Nephron progenitor cell (in vitro differentiated cells): ENCODE results near the gene DDX46.

Experiments used
- DNase-seq: peaks from one replicate; pipeline ENCODE4 v3.0.0; 2021
- H3K27ac Mint-ChIP-seq: 2 replicates; pipeline ENCODE4 v1.8.0; 2021; ENCODE audit warnings: mild to moderate bottlenecking, moderate library complexity, mixed read lengths
- H3K27me3 Mint-ChIP-seq: 2 replicates; pipeline ENCODE4 v1.8.0; 2021; ENCODE audit warnings: mild to moderate bottlenecking, low read depth, mixed read lengths; ENCODE audit not compliant: poor library complexity
- H3K36me3 Mint-ChIP-seq: 2 replicates; pipeline ENCODE4 v1.8.0; 2021; ENCODE audit warnings: low read depth, mixed read lengths
- H3K4me1 Mint-ChIP-seq: 2 replicates; pipeline ENCODE4 v1.8.0; 2021; ENCODE audit warnings: mixed read lengths
- H3K4me3 Mint-ChIP-seq: 2 replicates; pipeline ENCODE4 v1.8.0; 2021; ENCODE audit warnings: mild to moderate bottlenecking, moderate library complexity, mixed read lengths
- H3K9me3 Mint-ChIP-seq: 2 replicates; pipeline ENCODE4 v1.8.0; 2021; ENCODE audit warnings: mild to moderate bottlenecking, moderate library complexity, mixed read lengths
- CTCF ChIP-seq: fragments of 200-600 bp; sonication (generic); IDR thresholded peaks from 2 replicates; pipeline ENCODE4 v1.5.0; 2021; ENCODE audit warnings: antibody characterized with exemption

DDX46 gene

DNA sequence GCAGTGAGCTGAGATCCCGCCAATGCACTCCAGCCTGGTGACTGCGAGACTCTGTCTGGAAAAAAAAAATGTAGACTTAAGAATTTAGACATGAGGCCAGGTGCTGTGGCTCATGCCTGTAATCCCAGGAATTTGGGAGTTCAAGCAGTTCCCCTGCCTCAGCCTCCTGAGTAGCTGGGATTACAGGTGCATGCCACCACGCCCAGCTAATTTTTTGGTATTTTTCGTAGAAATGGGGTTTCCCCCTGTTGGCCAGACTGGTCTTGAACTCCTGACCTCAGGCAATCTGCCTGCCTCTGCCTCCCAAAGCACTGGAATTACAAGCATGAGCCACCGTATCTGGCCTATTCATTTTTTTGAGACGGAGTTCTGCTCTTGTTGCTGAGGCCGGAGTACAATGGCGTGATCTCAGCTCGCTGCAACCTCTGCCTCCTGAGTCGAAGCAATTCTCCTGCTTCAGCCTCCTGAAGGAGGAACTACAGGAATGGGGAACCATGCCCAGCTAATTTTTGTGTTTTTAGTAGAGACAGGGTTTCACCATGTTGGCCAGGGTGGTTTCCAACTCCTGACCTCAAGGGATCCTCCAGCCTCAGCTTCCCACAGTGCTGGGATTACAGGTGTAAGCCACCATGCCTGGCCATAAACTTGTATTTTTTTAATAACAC, 14.0 kb downstream of the DDX46 start:
- Mint-ChIP-seq H3K4me1 (no peaks in the 10 kb centered on the region), H3K27me3 (no peaks in the 10 kb centered on the region), H3K9me3 (no peaks in the 10 kb centered on the region), H3K27ac (peak overlapping the region; percentile 51), H3K36me3 (peaks cover 76% of the 10 kb centered on the region), H3K4me3 (no peak overlapping the region)
- DNase-seq, result no peak
- no peak for TF ChIP-seq CTCF

- DNase-seq, result no peak
- Mint-ChIP-seq H3K9me3 (no peaks in the 10 kb centered on the region), H3K27me3 (no peaks in the 10 kb centered on the region), H3K27ac (no peak overlapping the region), H3K36me3 (peaks cover 79% of the 10 kb centered on the region), H3K4me1 (no peaks in the 10 kb centered on the region), H3K4me3 (no peak overlapping the region)
- no peak for TF ChIP-seq CTCF
These were observed 18.8 kb downstream of the DDX46 start for GRCh38 chr5:134777366-134777765.

DNA sequence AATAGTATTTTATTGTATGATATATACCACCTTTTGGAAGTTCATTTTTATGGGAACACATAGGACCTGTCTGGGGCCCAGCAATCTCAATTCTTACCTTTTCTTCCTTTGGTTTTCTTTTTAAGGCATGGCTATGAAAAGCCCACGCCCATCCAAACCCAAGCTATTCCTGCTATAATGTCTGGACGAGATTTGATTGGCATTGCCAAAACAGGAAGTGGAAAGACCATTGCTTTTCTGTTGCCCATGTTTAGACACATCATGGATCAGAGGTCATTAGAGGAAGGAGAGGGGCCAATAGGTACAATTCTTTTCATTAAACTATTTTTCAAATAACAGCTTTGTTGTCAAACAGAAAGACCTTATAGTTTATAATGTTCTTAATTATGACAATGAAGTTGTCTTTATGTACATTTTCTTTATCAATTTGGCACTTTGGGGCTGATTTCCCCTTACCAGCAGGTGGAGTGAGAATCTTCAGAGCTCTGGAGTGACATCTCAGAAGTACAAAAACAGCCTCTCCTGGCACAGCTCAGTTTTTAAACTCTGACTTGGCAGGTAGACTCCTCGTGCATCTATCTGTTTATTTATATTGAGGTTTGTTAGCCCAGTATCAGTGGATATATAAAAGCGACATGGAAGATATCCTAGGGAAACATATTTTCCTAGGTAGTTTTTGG, 25.8 kb downstream of the DDX46 start:
- H3K4me1 Mint-ChIP-seq, result no peaks in the 10 kb centered on the region
- H3K9me3 Mint-ChIP-seq, result no peaks in the 10 kb centered on the region
- H3K27me3 Mint-ChIP-seq, result no peaks in the 10 kb centered on the region
- H3K27ac Mint-ChIP-seq, result no peak overlapping the region
- peaks cover 80% of the 10 kb centered on the region for H3K36me3 Mint-ChIP-seq
- DNase-seq, result no peak
- H3K4me3 Mint-ChIP-seq, result no peak overlapping the region
- no peak for TF ChIP-seq CTCF

DNA sequence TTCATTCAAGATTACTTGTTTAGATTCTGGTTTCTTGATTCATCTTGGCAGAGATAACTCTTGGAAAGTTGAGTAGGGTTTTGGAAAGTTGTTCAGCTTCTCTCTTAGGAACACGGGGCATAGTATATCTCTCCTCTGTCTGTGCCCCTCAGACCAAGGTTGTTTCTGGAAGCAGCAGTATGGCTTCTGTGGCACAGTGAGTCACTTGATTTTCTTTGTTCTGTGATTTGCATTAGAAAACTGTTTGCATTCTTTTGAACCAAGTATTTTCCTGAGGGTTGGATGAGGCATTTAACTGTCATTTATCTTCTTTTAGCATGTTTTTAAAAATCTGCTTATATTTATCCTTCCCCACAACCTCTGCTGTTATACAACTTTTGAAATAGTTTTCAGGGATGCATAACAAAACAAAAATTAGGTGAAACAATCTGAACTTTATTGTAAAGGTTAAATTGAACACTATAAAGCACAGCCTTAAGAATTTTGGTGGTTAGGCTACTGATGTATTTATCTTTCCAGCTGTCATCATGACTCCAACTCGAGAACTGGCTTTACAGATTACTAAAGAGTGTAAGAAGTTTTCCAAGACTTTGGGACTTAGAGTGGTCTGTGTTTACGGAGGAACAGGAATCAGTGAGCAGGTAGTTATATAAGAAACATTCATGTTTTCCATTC, 26.5 kb downstream of the DDX46 start:
- H3K27ac Mint-ChIP-seq, result peak overlapping the region; percentile 68
- H3K9me3 Mint-ChIP-seq, result no peaks in the 10 kb centered on the region
- TF ChIP-seq CTCF, result no peak
- H3K36me3 Mint-ChIP-seq, result peaks cover 80% of the 10 kb centered on the region
- H3K4me3 Mint-ChIP-seq, result no peak overlapping the region
- H3K4me1 Mint-ChIP-seq, result no peaks in the 10 kb centered on the region
- no peaks in the 10 kb centered on the region for H3K27me3 Mint-ChIP-seq
- no peak for DNase-seq

- Mint-ChIP-seq H3K27ac (no peak overlapping the region), H3K36me3 (peaks cover 87% of the 10 kb centered on the region), H3K4me3 (no peak overlapping the region), H3K4me1 (no peaks in the 10 kb centered on the region), H3K9me3 (no peaks in the 10 kb centered on the region), H3K27me3 (no peaks in the 10 kb centered on the region)
- TF ChIP-seq CTCF, result no peak
- no peak for DNase-seq
These were observed 29.1 kb downstream of the DDX46 start for GRCh38 chr5:134787692-134788091.
